DOHH2 (cell line): ENCODE data around the gene PNPO.

Experiments used
- H3F3A ChIP-seq: fragments of 200-600 bp; sonication (generic), shearing (Covaris generic); 2 replicates; pipeline ENCODE4 v1.6.0; 2016; ENCODE audit warnings: antibody characterized with exemption, mild to moderate bottlenecking; ENCODE audit not compliant: control insufficient read depth, insufficient read depth
- H3K27ac ChIP-seq: fragments of 200-600 bp; sonication (generic); 2 replicates; pipeline ENCODE4 v1.5.1; 2014; ENCODE audit warnings: low read depth, mild to moderate bottlenecking, low read length, moderate library complexity
- H3K27me3 ChIP-seq: fragments of 200-600 bp; sonication (generic); 2 replicates; pipeline ENCODE4 v1.6.1; 2014; ENCODE audit warnings: mild to moderate bottlenecking, low read length, mixed read lengths; ENCODE audit not compliant: control insufficient read depth
- H3K36me3 ChIP-seq: fragments of 200-600 bp; sonication (generic); 2 replicates; pipeline ENCODE4 v1.6.1; 2014; ENCODE audit warnings: mild to moderate bottlenecking, low read length, moderate library complexity, mixed read lengths; ENCODE audit not compliant: control insufficient read depth
- H3K4me1 ChIP-seq: fragments of 200-600 bp; sonication (generic); 2 replicates; pipeline ENCODE4 v1.6.1; 2014; ENCODE audit warnings: mild to moderate bottlenecking, low read length, mixed read lengths; ENCODE audit not compliant: control insufficient read depth
- H3K4me2 ChIP-seq: fragments of 200-600 bp; sonication (generic); 2 replicates; pipeline ENCODE4 v1.6.0; 2014; ENCODE audit warnings: mild to moderate bottlenecking, low read length, moderate library complexity
- H3K4me3 ChIP-seq: fragments of 200-600 bp; sonication (generic); 2 replicates; pipeline ENCODE4 v1.5.1; 2014; ENCODE audit warnings: mild to moderate bottlenecking, low read length, mixed read lengths
- H3K79me2 ChIP-seq: fragments of 200-600 bp; sonication (generic); 2 replicates; pipeline ENCODE4 v1.6.1; 2014; ENCODE audit warnings: mild to moderate bottlenecking, low read length, mixed read lengths; ENCODE audit not compliant: control insufficient read depth
- H3K9me2 ChIP-seq: fragments of 200-600 bp; sonication (generic); replicated peaks from 2 replicates; pipeline ENCODE4 v1.6.1; 2014; ENCODE audit warnings: mild to moderate bottlenecking, low read length, mixed read lengths; ENCODE audit not compliant: control insufficient read depth
- H3K9me3 ChIP-seq: fragments of 200-600 bp; sonication (generic); 2 replicates; pipeline ENCODE4 v1.6.1; 2014; ENCODE audit warnings: antibody characterized with exemption, low read length, mixed read lengths; ENCODE audit not compliant: control insufficient read depth, insufficient read depth
- H4K20me1 ChIP-seq: fragments of 200-600 bp; sonication (generic); 2 replicates; pipeline ENCODE4 v1.6.0; 2014; ENCODE audit warnings: low read depth, mild to moderate bottlenecking, antibody characterized with exemption, low read length, moderate library complexity; ENCODE audit not compliant: control insufficient read depth, insufficient read depth
- EZH2phosphoT487 ChIP-seq: fragments of 200-600 bp; sonication (generic); IDR thresholded peaks from 2 replicates; pipeline ENCODE4 v1.6.1; 2017; ENCODE audit warnings: borderline replicate concordance, mild to moderate bottlenecking, antibody characterized with exemption, low read length, moderate library complexity, mixed read lengths
- TF ChIP-seq, protein P1 (sequence below): fragments of 200-600 bp; sonication (generic); IDR thresholded peaks from one replicate; pipeline ENCODE4 v1.5.1; 2014; ENCODE audit warnings: antibody characterized with exemption, mild to moderate bottlenecking, low read depth, low read length; ENCODE audit not compliant: poor library complexity, severe bottlenecking

PNPO gene

DNA sequence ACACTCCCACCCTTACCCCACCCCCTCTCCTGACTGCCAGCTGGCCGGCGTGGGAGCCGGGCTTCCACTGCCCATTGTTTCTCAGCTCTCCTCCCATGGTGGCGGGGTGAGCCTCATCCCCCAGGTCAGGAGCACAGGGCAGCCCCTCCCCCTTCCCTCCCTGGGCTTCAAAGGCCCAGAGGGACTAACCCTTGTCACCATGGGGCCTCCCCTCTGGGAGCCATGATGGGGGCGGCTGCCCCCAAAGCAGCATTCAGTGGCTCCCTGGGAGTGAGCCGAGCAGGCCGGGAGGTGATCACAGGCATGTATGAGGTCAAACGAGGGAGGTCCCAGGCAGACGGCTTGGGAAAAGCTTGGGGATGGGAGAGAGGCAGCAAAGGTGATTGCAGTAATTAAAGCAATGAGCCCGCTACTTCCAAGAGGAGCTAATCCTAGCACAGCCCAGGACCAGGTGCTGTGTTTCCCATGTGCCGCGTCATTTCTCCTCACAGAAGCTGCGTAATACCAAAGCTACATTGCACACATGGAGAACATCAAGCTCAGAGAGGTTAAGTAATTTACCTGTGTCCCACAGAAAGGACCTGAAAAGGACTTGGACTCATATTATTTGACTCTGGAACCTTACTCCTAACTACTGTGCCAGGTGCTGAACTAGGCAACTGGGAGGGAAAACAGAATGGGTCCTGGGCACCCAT, 54.0 kb downstream of the PNPO start:
- Histone ChIP-seq H3K4me3 (no peak overlapping the region), H3K9me3 (no peaks in the 10 kb centered on the region), H3K79me2 (no peaks in the 10 kb centered on the region), H4K20me1 (no peaks in the 10 kb centered on the region), H3K27ac (no peak overlapping the region), H3K4me2 (no peak overlapping the region), H3K9me2 (no peaks in the 10 kb centered on the region), H3K4me1 (no peaks in the 10 kb centered on the region), H3F3A (no peaks in the 10 kb centered on the region), H3K36me3 (no peaks in the 10 kb centered on the region), H3K27me3 (peaks cover 15% of the 10 kb centered on the region)
- TF ChIP-seq, protein P1, sequence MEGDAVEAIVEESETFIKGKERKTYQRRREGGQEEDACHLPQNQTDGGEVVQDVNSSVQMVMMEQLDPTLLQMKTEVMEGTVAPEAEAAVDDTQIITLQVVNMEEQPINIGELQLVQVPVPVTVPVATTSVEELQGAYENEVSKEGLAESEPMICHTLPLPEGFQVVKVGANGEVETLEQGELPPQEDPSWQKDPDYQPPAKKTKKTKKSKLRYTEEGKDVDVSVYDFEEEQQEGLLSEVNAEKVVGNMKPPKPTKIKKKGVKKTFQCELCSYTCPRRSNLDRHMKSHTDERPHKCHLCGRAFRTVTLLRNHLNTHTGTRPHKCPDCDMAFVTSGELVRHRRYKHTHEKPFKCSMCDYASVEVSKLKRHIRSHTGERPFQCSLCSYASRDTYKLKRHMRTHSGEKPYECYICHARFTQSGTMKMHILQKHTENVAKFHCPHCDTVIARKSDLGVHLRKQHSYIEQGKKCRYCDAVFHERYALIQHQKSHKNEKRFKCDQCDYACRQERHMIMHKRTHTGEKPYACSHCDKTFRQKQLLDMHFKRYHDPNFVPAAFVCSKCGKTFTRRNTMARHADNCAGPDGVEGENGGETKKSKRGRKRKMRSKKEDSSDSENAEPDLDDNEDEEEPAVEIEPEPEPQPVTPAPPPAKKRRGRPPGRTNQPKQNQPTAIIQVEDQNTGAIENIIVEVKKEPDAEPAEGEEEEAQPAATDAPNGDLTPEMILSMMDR, result no peak
- TF ChIP-seq EZH2phosphoT487, result no peak

DNA sequence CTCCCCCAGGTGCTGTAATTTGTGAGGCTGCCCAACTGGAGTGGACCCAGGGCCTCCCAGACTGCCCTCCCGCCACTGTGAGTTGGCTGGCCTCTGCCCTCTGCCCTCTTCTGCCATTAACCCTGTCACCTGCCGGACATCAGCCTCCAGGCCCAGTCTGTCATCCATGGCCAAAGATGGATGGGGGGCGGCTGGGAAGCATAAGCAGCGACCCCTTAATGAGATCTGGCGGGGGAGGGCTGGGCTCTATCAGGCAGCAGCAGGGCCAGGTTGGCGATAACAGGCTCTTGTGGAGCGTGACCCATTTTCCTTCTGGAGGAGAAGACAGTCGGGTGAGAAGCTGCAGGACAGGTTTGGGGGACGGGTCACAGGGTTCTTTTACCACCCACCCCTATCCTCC, 54.8 kb downstream of the PNPO start:
- Histone ChIP-seq H4K20me1 (no peaks in the 10 kb centered on the region), H3K4me2 (no peak overlapping the region), H3K9me3 (no peaks in the 10 kb centered on the region), H3K79me2 (no peaks in the 10 kb centered on the region), H3K4me1 (no peaks in the 10 kb centered on the region), H3K36me3 (no peaks in the 10 kb centered on the region), H3K27ac (no peak overlapping the region), H3K9me2 (no peaks in the 10 kb centered on the region), H3K4me3 (no peak overlapping the region), H3K27me3 (peaks cover 15% of the 10 kb centered on the region), H3F3A (no peaks in the 10 kb centered on the region)
- TF ChIP-seq, protein P1, result no peak
- no peak for TF ChIP-seq EZH2phosphoT487

DNA sequence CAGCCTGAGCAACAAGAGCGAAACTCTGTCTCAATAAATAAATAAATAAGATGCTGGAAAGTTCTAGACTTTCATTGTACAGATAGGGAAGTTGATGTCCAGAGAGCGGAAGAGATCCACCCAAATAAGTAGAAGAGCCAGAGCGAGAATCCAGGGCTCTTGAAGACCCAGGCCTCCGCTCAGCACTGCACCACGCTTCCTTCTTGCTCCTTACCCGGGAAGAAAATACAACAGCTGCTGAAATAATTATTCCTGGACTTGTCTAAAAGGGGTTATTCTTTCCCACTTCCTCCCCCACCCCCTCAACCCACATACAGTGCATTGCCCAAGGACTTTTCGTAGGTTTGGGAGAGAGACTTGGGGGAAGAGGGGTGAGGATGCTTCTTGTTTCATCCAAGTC, 56.2 kb downstream of the PNPO start:
- Histone ChIP-seq H3F3A (no peaks in the 10 kb centered on the region), H3K9me3 (no peaks in the 10 kb centered on the region), H3K4me3 (no peak overlapping the region), H3K36me3 (no peaks in the 10 kb centered on the region), H3K9me2 (no peaks in the 10 kb centered on the region), H3K4me1 (peaks cover 5% of the 10 kb centered on the region), H4K20me1 (no peaks in the 10 kb centered on the region), H3K4me2 (no peak overlapping the region), H3K79me2 (no peaks in the 10 kb centered on the region), H3K27me3 (peaks cover 18% of the 10 kb centered on the region), H3K27ac (no peak overlapping the region)
- TF ChIP-seq EZH2phosphoT487, result no peak
- TF ChIP-seq, protein P1, result no peak
